ENCODE measurements around the gene GSTA2. TPM values are rescaled to one million over a fixed set of nuclear protein-coding genes. Genes with fewer than 3 reads are reported as not detected.

GSTA2 gene
- total and polyA plus RNA-seq, 2 of the 13 experiments (the other 11 are each of a cell fraction or from before 2014, with no cell fraction given) = 0.75 to 13.7 TPM

DNA sequence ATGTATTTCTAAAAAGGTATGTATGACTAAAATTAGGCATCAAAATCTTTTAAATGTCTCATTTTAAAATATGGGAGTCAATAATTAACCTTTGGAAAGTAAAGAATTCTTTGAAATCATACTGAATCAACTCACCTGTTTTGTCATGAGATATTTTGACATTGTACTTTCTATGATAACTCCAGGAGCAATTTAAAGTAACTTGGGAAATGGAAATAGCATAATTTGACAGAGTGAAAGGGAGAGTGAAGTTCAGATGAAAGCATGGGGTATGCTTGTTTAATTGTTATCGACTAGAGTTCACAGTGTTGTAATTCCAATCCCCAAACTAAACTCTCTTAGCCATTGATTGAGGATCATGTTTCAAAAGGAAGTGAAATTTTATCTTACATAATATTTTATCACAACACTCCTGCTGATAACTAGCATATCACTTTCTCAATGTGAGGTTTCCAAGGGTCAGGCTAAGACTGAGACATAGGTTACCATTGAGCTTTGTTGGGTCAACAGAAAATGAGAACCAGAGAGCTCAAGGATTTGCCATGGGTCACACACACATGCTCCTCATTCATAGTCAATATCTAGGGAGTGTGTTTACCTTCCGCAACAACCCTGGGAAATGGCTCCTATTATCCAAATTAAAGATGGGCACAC, 38.0 kb upstream of the GSTA2 start (continued):
- TF ChIP-seq ZSCAN29 (CRISPR knock-in tag; conservative IDR thresholded peaks at IDR 0.05) = peak; percentile 65; the same call in 1 of the 2 replicates
- no peak for TF ChIP-seq ZNF496 (CRISPR knock-in tag; IDR thresholded peaks at IDR 0.05; ENCODE audit: insufficient replicate concordance)
- no peak for TF ChIP-seq FOXP1 (IDR thresholded peaks at IDR 0.05)
- peak; percentile 55; the same call in 1 of the 2 replicates for TF ChIP-seq FOXP1 (CRISPR knock-in tag; IDR thresholded peaks at IDR 0.05)
- TF ChIP-seq, protein P1, sequence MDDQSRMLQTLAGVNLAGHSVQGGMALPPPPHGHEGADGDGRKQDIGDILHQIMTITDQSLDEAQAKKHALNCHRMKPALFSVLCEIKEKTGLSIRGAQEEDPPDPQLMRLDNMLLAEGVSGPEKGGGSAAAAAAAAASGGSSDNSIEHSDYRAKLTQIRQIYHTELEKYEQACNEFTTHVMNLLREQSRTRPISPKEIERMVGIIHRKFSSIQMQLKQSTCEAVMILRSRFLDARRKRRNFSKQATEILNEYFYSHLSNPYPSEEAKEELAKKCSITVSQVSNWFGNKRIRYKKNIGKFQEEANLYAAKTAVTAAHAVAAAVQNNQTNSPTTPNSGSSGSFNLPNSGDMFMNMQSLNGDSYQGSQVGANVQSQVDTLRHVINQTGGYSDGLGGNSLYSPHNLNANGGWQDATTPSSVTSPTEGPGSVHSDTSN (CRISPR knock-in tag; IDR thresholded peaks at IDR 0.05; ENCODE audit: borderline replicate concordance) = no peak
- no peak for TF ChIP-seq ASH2L (IDR thresholded peaks at IDR 0.05; ENCODE audit: insufficient read length, low read depth, low read length)
- no peak for TF ChIP-seq KMT2A (CRISPR knock-in tag; IDR thresholded peaks at IDR 0.05)
- TF ChIP-seq, protein P2, sequence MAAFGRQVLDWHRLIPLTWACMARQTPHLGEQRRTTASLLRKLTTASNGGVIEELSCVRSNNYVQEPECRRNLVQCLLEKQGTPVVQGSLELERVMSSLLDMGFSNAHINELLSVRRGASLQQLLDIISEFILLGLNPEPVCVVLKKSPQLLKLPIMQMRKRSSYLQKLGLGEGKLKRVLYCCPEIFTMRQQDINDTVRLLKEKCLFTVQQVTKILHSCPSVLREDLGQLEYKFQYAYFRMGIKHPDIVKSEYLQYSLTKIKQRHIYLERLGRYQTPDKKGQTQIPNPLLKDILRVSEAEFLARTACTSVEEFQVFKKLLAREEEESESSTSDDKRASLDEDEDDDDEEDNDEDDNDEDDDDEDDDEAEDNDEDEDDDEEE (CRISPR knock-in tag; IDR thresholded peaks at IDR 0.05) = no peak
- no peak for TF ChIP-seq CBFB (CRISPR knock-in tag; IDR thresholded peaks at IDR 0.05)
- no peak for TF ChIP-seq RBM22 (optimal IDR thresholded peaks at IDR 0.05; ENCODE audit: low read length)
- TF ChIP-seq ARID2 (CRISPR knock-in tag; IDR thresholded peaks at IDR 0.05; ENCODE audit: borderline replicate concordance) = no peak
- TF ChIP-seq, protein P3, sequence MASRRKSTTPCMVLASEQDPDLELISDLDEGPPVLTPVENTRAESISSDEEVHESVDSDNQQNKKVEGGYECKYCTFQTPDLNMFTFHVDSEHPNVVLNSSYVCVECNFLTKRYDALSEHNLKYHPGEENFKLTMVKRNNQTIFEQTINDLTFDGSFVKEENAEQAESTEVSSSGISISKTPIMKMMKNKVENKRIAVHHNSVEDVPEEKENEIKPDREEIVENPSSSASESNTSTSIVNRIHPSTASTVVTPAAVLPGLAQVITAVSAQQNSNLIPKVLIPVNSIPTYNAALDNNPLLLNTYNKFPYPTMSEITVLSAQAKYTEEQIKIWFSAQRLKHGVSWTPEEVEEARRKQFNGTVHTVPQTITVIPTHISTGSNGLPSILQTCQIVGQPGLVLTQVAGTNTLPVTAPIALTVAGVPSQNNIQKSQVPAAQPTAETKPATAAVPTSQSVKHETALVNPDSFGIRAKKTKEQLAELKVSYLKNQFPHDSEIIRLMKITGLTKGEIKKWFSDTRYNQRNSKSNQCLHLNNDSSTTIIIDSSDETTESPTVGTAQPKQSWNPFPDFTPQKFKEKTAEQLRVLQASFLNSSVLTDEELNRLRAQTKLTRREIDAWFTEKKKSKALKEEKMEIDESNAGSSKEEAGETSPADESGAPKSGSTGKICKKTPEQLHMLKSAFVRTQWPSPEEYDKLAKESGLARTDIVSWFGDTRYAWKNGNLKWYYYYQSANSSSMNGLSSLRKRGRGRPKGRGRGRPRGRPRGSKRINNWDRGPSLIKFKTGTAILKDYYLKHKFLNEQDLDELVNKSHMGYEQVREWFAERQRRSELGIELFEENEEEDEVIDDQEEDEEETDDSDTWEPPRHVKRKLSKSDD (CRISPR knock-in tag; IDR thresholded peaks at IDR 0.05; ENCODE audit: low read depth) = no peak
- TF ChIP-seq ZNF292 (CRISPR knock-in tag; IDR thresholded peaks at IDR 0.05; ENCODE audit: borderline replicate concordance, low read depth) = no peak
- TF ChIP-seq, protein P4, sequence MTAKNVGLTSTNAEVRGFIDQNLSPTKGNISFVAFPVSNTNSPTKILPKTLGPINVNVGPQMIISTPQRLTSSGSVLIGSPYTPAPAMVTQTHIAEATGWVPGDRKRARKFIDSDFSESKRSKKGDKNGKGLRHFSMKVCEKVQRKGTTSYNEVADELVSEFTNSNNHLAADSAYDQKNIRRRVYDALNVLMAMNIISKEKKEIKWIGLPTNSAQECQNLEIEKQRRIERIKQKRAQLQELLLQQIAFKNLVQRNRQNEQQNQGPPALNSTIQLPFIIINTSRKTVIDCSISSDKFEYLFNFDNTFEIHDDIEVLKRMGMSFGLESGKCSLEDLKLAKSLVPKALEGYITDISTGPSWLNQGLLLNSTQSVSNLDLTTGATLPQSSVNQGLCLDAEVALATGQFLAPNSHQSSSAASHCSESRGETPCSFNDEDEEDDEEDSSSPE (CRISPR knock-in tag; IDR thresholded peaks at IDR 0.05) = no peak
- peak; percentile 99 for TF ChIP-seq SIX1 (CRISPR knock-in tag; IDR thresholded peaks at IDR 0.05; ENCODE audit: borderline replicate concordance)
- TF ChIP-seq EED (CRISPR knock-in tag; IDR thresholded peaks at IDR 0.05) = no peak
- TF ChIP-seq, protein P5, sequence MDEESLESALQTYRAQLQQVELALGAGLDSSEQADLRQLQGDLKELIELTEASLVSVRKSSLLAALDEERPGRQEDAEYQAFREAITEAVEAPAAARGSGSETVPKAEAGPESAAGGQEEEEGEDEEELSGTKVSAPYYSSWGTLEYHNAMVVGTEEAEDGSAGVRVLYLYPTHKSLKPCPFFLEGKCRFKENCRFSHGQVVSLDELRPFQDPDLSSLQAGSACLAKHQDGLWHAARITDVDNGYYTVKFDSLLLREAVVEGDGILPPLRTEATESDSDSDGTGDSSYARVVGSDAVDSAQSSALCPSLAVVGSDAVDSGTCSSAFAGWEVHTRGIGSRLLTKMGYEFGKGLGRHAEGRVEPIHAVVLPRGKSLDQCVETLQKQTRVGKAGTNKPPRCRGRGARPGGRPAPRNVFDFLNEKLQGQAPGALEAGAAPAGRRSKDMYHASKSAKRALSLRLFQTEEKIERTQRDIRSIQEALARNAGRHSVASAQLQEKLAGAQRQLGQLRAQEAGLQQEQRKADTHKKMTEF (CRISPR knock-in tag; IDR thresholded peaks at IDR 0.05) = peak; percentile 74
- peak; percentile 89 for TF ChIP-seq HNF4A (CRISPR knock-in tag; IDR thresholded peaks at IDR 0.05)
- TF ChIP-seq ZZZ3 (CRISPR knock-in tag; IDR thresholded peaks at IDR 0.05; ENCODE audit: borderline replicate concordance) = no peak
- peak; percentile 40; the same call in 1 of the 2 replicates for TF ChIP-seq FOXO1 (CRISPR knock-in tag; IDR thresholded peaks at IDR 0.05)
- no peak for TF ChIP-seq DMAP1 (CRISPR knock-in tag; IDR thresholded peaks at IDR 0.05)
- TF ChIP-seq ZNF672 (CRISPR knock-in tag; IDR thresholded peaks at IDR 0.05) = no peak
- no peak for TF ChIP-seq ZNF17 (CRISPR knock-in tag; IDR thresholded peaks at IDR 0.05)
